OCI-LY3 (cell line): ENCODE measurements around the gene HOXA6.

Source experiments
- H2AFZ ChIP-seq: fragments of 200-600, 300-600 bp; shearing (Covaris generic); 2 replicates; pipeline ENCODE4 v1.6.0; 2014; ENCODE audit warnings: antibody characterized with exemption, low read depth, low read length
- H3K27ac ChIP-seq: fragments of 200-600, 300-600 bp; sonication (generic); 2 replicates; pipeline ENCODE4 v1.5.1; 2014; ENCODE audit warnings: mild to moderate bottlenecking, low read length, moderate library complexity, mixed read lengths
- H3K27me3 ChIP-seq: fragments of 200-600, 300-600 bp; sonication (generic); 2 replicates; pipeline ENCODE4 v1.6.1; 2014; ENCODE audit warnings: low read depth, low read length, mixed read lengths
- H3K36me3 ChIP-seq: fragments of 200-600, 300-600 bp; sonication (generic); replicated peaks from 2 replicates; pipeline ENCODE3; 2014; ENCODE audit warnings: low read depth, low read length, mixed read lengths
- H3K4me1 ChIP-seq: fragments of 300-600, 200-600 bp; sonication (generic); 2 replicates; pipeline ENCODE4 v1.6.1; 2014; ENCODE audit warnings: low read length, mixed read lengths
- H3K4me2 ChIP-seq: fragments of 200-600, 300-600 bp; sonication (generic); 2 replicates; pipeline ENCODE4 v1.6.1; 2014; ENCODE audit warnings: low read length, mixed read lengths
- H3K4me3 ChIP-seq: fragments of 300-600, 200-600 bp; sonication (generic); 2 replicates; pipeline ENCODE4 v1.5.1; 2014; ENCODE audit warnings: antibody characterized with exemption, mild to moderate bottlenecking, low read length, moderate library complexity
- H3K79me2 ChIP-seq: fragments of 300-600, 200-600 bp; shearing (Covaris generic); 2 replicates; pipeline ENCODE4 v1.6.1; 2014; ENCODE audit warnings: mild to moderate bottlenecking, low read length, mixed read lengths
- H3K9ac ChIP-seq: fragments of 300-600, 200-600 bp; shearing (Covaris generic); 2 replicates; pipeline ENCODE4 v1.6.0; 2014; ENCODE audit warnings: mild to moderate bottlenecking, low read length, moderate library complexity
- H3K9me3 ChIP-seq: fragments of 200-600, 300-600 bp; shearing (Covaris generic); 2 replicates; pipeline ENCODE4 v1.6.1; 2014; ENCODE audit warnings: low read length, mixed read lengths; ENCODE audit not compliant: insufficient read depth
- H4K20me1 ChIP-seq: fragments of 200-600, 300-600 bp; sonication (generic); 2 replicates; pipeline ENCODE4 v1.6.1; 2016; ENCODE audit warnings: low read length, mixed read lengths; ENCODE audit not compliant: insufficient read depth
- CTCF ChIP-seq: fragments of 200-600, 300-600 bp; sonication (generic); IDR thresholded peaks from 2 replicates; pipeline ENCODE4 v1.5.1; 2014; ENCODE audit warnings: antibody characterized with exemption, low read length, low read depth
- EZH2phosphoT487 ChIP-seq: fragments of 200-600 bp; shearing (Covaris generic); IDR thresholded peaks from 2 replicates; pipeline ENCODE4 v1.6.1; 2018; ENCODE audit warnings: antibody characterized with exemption, mixed run types, low read depth

Gene HOXA6

DNA sequence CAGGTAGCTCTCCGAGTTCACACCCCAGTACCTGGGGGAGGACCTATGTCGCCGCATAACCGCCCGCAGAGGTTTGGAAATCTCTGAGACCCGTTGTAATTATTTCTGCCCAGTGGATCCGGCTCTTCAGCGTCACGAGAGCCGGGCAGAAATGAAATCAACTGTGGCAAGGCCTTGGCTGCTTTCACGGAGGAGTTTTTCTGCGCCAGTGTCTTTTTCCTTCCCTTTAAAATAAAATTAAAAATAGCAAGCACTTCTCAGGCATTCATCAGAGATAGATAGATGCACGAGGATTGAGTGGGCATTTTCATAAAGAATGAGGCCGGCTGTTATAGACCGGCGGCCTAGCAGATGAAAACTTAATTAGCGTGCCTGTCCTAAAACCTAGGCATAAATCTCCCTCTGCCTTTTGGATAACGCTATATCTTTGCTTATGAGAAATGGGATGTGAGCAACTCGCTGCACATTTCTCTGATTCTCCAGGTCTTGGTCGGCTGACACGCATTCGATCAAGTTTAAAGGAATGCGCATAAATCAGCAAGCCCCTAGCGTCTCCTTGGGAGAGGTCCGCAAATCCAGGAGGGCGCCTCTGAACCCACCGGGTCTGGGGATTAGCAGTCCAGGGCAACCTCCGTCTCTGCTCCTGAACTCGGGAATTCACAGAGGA is 45.9 kb upstream of the HOXA6 start:
- H3K79me2 ChIP-seq = no peaks in the 10 kb centered on the region
- H2AFZ ChIP-seq = no peak overlapping the region
- H3K4me3 ChIP-seq = no peak overlapping the region
- TF ChIP-seq EZH2phosphoT487 = no peak
- TF ChIP-seq CTCF = no peak
- no peaks in the 10 kb centered on the region for H3K36me3 ChIP-seq
- no peaks in the 10 kb centered on the region for H4K20me1 ChIP-seq
- H3K27me3 ChIP-seq = no peaks in the 10 kb centered on the region
- no peaks in the 10 kb centered on the region for H3K9me3 ChIP-seq
- H3K4me2 ChIP-seq = no peak overlapping the region
- no peaks in the 10 kb centered on the region for H3K4me1 ChIP-seq
- no peak overlapping the region for H3K9ac ChIP-seq
- no peak overlapping the region for H3K27ac ChIP-seq

DNA sequence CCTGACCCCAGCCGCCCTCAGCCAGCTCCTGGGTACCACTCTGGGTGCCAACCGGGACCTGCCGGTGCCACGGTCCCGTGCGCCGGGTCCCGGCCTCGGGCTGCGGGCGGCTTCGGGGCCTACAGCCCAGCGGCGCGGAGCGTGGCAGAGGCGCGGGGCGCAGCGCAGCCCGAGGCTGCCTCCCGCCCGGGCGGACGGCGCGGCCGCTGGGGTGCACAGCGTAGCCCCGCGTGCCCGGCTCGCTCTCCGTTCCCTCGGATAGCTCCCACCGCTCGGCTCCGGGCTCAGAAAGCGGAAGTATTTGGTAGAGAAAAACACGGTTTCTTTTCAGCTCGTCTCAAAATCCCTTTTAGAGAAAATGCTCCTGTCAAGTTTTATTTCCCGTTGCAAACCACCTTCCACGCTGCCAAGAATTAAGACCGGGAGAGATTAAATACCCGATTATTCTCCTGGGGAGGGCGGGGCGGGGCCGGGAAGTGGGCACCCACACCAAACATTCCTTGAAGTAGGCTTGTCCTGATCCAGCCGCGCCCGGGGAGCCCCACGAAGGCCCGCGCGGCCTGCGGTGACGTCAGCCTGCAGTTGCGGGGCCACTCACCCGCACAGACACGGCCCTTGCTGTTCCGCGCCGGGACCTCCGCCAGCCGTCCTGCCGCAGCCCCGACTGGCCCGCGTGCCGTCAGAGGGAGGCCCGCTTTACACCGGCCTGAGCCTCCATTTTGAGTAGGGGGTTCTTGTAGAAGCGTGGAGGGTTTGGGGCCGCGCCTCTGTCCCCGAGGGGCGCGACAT is 45.2 kb upstream of the HOXA6 start:
- no peaks in the 10 kb centered on the region for H3K27me3 ChIP-seq
- no peaks in the 10 kb centered on the region for H4K20me1 ChIP-seq
- H2AFZ ChIP-seq = no peak overlapping the region
- TF ChIP-seq CTCF = no peak
- H3K9me3 ChIP-seq = no peaks in the 10 kb centered on the region
- H3K4me1 ChIP-seq = no peaks in the 10 kb centered on the region
- H3K9ac ChIP-seq = no peak overlapping the region
- no peak overlapping the region for H3K27ac ChIP-seq
- no peak overlapping the region for H3K4me3 ChIP-seq
- H3K4me2 ChIP-seq = no peak overlapping the region
- no peaks in the 10 kb centered on the region for H3K79me2 ChIP-seq
- no peaks in the 10 kb centered on the region for H3K36me3 ChIP-seq

DNA sequence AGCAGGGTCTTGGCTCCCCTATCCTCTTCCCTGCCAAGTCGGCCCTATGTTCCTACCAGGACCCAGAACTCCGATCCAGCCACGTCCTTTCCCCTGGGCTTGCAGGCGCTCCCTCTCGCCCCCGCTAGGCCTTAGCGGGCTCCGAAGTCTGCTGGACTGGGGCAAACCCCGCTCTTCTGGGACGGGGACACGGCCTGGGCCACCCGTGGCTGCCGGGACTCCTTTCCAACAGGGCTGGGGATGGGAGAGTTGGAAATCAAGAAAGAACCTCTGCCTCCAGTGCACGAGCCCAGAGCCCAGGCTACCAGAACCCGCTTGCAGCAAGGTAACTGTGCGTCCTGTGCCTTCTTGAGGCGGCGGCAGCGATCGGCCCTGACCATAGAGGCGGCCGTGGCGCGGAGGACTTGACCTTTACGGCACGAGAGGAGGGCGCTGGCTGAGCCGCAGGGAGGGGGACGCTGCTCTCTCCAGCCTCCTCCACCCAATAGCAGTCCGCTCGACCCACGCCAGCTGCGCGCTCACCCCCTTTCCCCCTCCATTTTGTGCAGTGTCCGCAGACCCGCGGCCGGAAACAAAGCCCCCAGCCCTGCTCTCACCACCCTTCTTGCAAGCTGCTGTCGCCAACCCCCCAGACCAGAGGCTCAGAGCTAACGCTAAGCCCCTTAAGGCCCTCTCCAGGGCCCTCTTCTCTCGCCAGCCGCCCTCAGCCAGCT is 44.4 kb upstream of the HOXA6 start:
- Histone ChIP-seq H3K27ac (no peak overlapping the region), H3K9me3 (no peaks in the 10 kb centered on the region), H3K36me3 (no peaks in the 10 kb centered on the region), H3K4me3 (no peak overlapping the region), H2AFZ (no peak overlapping the region), H3K79me2 (no peaks in the 10 kb centered on the region), H3K27me3 (no peaks in the 10 kb centered on the region), H3K4me2 (no peak overlapping the region), H3K4me1 (no peaks in the 10 kb centered on the region), H4K20me1 (no peaks in the 10 kb centered on the region), H3K9ac (no peak overlapping the region)
- TF ChIP-seq EZH2phosphoT487 (no peak), CTCF (no peak)

DNA sequence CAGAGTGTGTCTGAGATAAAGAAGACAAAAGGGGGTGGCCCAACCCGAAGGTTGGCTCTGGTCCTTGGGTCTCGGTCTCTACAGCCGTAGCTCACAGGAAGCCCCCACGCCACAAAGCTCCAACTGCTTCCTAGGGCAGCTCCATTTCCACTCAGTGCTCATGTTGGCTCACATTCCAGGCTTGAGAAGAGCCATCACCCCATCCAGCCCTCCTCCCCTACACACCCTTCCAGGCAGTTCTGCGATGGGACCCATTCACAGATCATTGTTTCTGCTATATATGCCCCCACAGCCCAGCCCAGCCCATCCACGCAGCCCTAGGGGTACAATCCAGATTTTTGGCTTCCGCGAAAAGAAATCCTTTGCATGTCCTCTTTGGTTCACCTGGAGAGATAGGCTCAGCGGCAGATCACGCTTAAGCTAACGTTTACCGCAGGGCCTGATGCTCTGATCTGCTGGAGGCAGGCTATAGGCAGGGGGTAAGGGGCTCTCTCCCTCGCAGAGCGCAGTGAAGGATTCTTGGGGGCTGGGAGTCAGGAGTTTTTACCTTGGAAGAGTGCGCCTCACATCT is 43.7 kb upstream of the HOXA6 start:
- Histone ChIP-seq H3K27ac (no peak overlapping the region), H3K27me3 (no peaks in the 10 kb centered on the region), H3K4me3 (no peak overlapping the region), H3K79me2 (no peaks in the 10 kb centered on the region), H3K9ac (no peak overlapping the region), H3K4me2 (no peak overlapping the region), H2AFZ (no peak overlapping the region), H4K20me1 (no peaks in the 10 kb centered on the region), H3K4me1 (no peaks in the 10 kb centered on the region), H3K9me3 (no peaks in the 10 kb centered on the region), H3K36me3 (no peaks in the 10 kb centered on the region)
- no peak for TF ChIP-seq EZH2phosphoT487
- no peak for TF ChIP-seq CTCF
